Measurements from ENCODE around the gene WNT5B.

- TF ChIP-seq CTCF (IDR thresholded peaks at IDR 0.05) (no peak), POLR2A (IDR thresholded peaks at IDR 0.05) (no peak)
Measured at GRCh38 chr12:1591543-1591942, 37.5 kb upstream of the WNT5B start.

All from esophagus squamous epithelium (tissue), 4 donors.